ENCODE results near the gene RAB28.

The RAB28 gene

DNA sequence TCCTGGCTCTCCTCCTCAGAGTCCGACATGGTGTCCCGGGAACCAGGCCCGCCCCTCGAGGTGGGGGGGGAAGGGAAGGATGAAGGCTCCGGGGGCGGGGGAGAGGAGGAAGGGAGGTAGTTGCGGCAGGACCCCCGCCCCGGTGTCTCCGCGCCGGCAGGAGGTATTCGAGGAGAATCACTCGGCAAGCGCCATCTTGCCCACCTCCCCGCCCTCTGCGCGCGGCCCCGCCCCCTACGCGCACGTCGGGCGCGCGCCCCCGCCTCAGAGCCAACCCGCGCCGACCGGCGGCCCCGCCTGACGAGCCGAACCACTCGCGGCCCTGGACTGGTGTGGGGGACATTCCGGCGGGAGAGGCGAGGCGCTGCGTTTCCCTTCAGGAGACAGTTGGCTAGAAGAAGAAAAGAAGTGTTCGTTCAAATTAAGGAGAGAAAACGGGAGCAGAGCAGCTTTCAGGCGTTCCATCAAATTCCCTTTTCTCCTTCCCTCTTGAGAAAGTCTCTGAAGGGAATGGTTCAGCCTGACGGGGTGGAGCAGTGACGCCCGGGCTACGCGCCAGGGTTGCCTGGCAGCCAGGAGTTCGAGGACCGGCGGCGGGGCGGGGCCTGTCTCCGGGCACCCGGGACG lies at the start of gene RAB28:
RAB28 (minus strand) TSS at position 219 of the 627 bp plus-strand sequence.
- DNase-seq (ENCODE audit: low spot score), result peak; percentile 92

DNA sequence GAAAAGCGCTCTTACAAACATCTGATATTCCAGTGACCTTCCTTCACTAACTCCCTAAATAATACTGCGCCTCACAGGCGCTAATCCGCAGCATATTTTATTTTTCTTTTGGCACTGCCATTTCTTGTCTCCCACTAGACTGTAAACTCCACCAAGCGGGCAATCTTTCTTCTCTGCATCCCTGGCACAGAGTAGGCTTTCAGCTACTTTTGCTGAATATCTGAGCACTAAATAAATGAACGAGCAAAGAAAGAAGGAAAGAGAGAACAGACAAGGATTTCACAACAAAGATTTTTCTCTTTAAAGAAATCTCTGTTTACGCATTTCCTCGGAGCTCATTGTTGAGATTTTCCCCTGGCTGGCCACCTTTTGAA lies 47.5 kb upstream of the RAB28 start:
- DNase-seq (ENCODE audit: low spot score), result no peak

DNA sequence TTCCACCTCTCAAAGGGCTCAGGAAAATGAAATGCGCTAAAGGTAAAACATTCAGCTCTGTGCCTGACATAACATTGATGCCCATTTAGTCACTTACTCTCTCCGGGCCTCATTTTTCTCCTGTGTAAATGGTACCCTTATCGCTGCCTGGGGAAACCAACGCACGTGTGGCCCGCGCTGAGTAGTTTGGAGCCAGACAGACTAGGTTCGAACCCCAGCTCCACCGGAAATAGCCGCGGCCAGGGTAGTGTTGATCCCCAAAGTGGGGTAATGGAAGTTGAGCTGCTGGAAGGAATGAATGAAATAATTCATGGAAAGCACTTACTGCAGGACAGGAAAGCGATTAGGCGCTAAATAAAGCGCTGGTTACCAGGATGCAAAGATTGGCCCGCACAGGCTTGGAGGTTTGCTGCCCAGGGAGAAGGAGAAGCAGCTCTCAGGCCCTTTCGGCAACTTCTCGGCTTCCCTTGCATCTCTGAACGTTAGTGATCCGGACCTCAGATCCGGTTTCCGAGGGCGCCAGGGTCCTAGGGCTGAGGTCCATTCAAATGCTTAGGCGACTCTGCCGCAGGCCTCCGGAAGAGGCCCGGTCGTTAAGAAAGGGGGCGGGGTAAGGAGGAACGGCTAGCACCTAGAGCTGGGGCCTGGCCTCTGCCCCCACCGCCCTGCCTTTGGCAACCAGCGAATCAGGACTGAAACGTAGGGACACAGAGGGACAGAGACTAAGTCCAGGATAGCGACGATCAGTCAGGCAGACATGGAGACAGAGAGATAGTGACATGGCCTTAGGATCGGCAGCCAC lies 46.9 kb upstream of the RAB28 start:
- DNase-seq (ENCODE audit: low spot score), result no peak

DNA sequence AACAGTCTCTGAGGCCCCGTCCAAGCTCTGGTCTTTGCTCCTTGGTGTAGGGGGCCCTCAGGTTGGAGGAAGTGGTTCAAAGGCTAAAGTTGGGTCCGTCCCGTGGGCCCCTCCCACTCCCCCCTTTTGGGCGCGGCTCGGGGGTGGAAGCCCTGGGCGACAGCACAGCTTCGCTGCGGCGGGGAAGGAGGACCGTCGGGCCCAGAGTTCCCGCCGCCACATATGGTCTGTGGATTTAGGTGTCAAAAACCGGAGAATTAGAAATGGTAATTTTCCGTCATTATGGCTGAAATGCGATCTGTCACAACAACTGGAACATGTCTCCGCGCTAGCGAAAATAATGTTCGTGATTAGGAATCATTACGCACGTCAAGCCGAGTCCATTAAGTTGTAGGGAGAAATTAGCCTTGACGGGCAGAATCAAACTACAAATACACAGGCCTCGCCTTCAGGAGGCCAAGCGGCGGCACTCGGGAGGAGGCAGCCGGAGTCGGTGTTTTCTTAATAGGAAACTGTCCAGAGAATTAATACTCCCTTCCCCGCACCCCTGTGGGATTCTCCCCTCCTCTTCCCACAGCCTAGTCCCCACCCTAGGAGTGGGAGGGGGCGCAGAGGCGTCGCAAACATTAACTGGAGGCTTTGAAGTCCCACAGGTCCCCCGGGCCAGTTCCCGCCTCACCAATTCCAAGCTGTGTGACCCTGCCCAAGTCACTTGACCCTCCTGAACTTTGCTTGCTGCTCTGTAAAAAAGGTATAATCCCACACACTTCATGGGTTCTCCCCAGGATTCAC lies 45.2 kb upstream of the RAB28 start:
- no peak for DNase-seq (ENCODE audit: low spot score)

DNA sequence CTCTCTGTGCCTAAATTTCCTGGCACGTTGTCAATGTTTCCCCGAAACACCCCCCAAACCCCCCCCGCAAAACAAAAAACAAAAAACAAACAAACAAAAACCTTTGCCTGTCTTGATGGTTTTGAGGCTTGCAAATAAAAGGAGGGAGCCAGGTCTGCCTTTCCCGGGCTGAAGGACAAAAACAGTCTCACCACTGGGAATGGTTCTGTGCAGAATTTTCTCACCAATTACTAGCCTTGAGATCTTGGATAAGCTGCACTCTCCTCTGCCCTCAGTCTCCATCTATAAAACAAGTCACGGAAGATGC lies 44.6 kb upstream of the RAB28 start:
- DNase-seq (ENCODE audit: low spot score), result no peak

DNA sequence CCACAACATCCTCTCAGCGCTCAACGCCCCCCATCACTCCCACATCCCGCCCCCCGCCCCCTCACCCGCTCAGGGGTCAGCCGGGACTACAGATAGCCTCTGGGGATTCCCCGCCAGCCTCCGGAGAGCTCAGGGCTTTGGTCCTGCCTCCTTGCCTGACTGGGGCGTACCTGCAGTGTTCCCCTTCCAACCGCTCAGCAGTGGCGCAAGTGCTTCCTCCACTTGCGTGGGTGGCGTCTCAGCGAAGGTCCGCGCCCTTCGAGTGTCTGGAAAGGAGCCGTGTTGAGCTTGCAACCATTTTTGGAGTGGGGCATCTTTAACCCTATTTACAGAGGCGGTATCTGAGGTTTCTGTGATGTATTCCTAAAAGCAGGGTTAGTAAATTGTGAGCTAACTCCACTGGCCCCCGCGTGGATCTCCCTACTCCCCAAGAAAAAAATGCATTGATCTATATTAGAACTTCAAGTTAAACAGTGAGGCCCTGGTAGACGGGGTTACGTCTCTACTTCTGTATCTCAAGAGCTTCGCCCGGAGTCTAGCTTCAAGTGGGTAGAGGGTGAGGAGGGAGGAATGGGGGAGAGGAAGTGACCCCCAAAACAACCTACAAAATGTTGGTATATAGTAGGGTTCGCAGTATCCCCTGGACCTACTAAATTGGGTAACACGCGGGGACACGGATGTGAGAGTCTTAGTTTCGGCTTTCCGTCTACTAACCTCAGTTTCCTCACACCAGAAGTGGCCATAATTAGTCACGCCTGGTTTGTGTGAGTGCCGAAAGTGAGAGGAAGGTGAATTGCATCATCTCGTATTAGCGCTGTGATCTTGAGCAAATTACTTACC lies 44.1 kb upstream of the RAB28 start:
- DNase-seq (ENCODE audit: low spot score), result no peak

DNA sequence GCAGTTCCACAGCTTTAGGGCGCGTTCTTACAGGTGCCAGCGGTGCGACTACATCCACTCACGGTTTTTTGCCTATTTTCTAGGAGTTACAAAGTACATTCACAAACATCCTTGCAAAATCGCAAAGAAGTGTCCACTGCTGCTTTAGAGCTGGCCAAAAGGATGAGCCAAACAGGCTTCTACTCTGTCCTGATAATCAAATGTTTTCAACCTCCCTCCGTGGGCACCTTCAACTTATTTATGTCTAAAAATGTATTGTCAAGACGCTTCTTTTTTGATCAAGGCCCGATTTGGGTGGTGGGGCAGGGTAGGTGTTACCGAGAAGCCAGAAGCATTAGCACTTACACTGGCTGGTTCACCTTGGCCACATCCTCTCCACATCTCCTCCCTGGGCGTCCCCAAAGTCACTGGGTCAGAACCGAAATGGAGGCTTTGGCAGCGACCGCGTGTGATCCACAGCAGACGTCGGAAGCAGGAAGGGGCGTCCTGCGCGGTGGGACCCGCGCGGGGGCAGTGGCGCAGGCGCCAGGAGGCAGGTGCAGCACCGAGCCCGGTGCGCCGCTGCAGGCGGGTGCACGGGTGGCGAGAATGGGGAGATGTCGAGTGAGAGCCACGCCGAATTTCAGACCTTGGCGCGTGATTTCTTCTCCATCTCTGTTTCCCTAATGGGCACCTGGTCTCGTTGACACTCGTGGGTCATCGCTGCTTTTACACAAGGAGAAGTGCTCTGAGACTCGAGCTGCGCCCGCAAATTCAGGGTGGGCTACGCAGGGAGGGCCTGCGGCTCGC lies 43.2 kb upstream of the RAB28 start:
- DNase-seq (ENCODE audit: low spot score), result no peak

DNA sequence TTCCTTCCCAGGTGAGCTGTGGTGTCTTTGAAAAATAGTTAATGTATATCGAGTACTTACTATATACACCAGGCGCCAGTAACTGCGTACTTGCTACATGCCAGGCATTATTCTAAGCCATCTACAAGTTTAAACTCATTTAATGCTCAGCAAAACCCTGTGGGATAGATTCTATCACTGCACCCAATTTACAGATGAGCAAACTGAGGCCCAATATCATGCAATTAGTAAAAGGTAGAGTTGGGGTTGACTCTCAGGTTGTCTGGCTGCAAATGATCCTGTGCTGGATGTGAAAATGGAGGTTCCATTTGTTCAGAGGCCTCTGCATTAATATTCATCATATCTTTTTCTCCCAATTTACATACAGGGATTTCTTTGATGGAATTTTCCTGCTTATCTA lies 42.5 kb upstream of the RAB28 start:
- no peak for DNase-seq (ENCODE audit: low spot score)

DNA sequence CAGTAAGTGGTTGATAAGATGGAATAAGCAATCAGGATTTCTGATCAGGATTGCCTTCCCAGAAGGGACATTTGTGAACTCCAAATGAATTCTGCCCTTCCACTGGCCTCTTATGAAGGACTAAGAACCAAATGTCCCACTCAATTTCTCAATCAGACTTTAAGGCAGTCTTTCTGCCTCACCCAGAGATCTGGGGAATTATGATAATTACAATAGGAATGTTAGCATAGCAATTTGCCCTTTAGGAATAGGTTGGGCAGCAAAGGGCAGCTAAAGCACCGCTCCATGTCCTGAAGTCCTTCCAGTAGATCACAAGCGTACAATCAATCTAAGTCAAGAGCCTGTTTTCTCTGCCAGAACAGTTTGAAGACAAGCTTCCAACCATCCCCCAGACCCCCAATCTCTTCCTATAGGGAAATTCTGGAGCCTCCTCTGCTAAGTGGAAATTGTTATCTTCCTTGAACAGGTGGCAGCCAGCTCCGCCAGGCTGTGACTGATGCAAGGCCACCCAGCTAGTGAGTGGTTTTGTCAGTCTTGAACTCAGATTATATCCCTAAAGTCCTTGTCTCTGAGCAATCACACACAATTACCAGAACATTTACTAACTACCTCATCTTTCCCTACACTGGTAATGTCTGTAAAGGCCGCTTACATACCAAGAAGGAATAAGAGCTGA lies 41.6 kb upstream of the RAB28 start:
- no peak for DNase-seq (ENCODE audit: low spot score)

DNA sequence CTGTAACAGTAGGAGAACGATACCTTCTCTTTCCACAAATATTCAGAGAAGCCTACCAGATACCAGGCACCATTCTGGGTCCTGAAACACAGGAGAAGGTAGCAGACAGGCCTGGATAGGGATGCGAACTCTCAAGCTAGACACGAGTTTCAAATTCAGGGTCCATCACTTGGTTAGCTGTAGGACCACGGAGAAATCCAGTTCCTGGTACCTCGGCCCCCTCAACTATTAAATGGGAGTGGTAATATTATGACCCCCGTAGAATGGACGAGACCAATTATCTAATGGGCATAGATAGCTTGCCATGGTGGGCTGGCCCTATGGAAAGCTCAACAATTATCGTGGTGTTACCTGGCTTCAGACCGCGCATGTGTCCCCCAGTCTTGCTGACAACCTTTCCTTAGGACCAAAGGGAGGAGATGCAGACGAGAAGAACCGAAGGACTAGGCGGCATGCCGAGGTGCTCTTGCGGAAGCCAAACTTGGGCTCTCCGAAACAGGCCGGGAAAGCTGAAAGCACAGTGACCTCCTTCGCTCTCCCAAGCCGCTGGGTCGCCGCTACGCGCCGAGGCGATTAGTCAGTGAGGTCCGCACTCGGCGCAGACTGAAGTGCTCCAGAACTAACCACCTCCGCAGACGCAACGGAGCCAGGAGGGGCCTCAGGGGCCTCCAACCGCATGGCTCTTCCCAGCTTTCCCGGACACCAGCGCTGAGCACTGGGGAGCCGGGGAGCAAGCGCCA lies 40.5 kb upstream of the RAB28 start:
- no peak for DNase-seq (ENCODE audit: low spot score)

DNA sequence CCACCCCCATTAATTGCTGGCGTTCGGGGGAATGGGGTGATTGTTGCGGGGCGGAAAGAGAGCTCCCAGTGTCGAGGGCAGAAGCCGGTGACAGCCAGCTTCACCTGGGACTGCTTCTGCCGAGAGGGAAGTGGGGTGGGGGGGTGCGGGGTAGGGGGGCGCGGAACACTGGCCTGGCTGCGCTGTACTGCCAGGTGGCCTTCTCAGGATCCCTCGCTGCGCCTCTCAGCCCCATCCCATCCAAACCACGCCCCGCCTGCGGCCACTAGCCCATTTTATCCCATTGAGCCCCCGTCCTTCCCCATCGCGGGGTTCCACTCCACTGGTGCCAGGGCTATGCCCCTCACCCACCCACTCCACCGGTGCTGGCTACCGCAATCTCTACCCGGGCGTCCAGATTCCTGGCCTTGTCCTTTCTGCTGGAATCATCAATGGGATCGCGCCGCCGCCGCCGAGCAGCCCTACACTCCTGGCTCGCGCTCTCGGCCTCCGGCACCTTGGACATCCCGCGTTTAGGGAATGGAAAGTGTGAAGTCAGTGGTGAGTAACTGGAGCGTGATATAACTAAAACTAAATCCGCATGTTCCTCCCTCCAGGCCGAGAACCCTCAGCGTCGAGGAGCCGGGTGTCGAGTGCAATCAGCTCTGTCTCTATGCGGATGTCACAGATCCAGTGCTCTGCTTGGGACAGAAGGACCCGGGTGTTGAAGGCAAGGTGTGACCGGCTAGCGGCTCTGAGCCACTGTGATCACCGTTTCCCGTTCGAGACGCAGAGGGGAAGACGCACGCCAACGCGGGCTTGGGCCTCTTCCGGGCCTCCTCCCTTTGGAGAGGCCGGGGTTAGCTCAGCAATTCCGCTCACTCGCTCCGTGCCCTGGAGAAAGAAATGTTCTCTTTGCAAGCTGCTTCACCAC lies 39.7 kb upstream of the RAB28 start:
- no peak for DNase-seq (ENCODE audit: low spot score)

DNA sequence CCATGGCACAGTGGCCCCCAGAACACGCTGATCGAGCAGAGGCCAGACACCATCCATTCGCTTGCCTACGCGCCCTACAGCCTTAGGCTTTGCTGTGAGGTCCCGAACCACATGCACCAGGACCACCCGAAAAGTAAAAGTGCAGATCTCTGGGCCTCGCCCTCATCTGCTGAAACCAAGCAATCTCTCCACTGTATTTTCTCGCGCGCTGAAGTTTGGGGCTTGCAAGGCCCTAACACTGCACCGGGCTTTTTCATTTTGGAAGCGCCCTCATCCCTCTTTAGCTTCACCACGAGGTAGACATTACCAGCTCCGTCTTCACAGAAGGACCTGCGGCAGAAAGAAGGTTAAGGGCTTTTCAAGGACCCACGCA lies 39.0 kb upstream of the RAB28 start:
- DNase-seq (ENCODE audit: low spot score), result no peak

DNA sequence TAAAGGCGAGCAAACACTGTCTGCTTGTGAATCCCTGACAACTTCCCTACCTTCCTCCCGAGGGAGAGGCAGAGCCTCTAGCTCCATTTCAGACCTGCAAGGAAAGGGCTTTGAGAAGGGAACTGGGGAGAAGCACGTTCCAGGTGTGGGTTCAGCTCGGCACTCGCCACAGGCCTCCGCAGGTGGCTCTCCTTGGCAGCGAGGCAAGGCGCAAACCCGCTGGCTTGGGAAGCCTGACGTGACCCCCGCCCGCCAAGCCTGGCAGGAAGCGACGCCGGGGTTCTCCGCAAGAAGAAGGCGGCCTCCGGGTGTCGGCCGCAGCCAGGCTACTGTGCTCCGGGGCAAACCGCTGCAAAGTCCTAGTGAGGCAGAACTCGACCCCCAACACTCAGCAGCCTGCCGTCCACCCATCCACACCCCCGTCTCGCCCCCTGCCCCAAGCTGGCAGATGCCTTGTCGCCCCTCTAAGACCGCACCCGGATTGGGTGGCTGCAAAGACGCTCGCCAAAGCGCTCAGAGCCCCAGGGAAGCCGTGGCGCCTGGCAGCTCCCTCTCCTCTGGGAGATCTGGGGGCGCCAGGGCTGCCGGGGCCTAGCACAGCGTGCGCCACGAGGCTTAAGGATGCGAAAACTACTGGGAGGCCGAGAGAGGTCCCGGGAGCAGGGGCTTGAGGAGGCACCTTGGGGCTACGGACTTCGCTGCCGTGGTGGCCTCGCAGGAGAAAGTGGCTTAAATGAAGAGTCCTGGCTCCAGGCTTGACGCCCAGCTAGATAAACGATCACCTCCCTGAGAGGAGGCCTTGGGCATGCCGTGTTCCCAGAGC lies 38.4 kb upstream of the RAB28 start:
- no peak for DNase-seq (ENCODE audit: low spot score)

DNA sequence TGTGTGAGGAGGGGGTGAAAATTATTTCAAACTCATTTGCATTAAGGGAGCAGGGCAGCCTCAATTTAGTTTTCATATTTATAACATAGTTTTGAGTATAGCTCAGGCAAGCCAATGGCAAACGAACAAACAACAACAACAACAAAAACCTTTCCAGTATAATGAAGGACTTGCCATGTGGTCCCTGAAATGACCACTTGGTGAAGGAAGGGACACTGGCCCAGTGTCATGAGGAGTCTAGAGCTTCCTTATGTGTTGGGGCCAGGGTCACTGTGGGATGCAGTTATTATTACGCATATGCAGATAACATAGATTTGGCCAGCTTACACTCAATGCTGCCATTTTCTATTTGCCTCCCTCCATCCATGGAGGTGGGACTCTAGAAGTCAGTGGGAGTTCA lies 36.9 kb upstream of the RAB28 start:
- no peak for DNase-seq (ENCODE audit: low spot score)

DNA sequence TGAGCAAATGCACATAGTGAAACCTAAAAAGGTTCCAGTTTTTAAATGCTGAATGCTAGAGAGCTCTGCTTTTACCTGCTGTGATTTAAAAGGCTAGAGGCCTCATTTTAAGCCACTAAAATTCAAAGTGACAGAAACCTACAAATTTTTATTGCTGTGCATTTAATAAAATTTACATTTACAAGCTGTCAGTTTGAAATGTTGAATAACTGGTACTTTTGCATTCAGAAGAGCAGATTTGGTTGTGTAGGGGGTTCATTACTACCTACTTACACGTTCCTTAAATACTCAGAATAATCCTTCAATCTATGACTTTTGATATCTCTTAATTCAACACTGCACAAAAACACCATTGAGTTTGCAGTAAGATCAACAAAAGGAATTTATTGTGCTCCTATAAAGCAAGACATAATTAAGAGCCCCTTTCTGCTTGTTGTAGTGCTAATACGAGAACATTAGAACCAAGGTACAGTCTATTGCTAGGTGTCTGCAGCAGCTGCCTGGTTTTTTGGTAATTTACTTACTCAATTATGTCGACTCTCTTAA lies 32.2 kb upstream of the RAB28 start:
- DNase-seq (ENCODE audit: low spot score), result no peak

DNA sequence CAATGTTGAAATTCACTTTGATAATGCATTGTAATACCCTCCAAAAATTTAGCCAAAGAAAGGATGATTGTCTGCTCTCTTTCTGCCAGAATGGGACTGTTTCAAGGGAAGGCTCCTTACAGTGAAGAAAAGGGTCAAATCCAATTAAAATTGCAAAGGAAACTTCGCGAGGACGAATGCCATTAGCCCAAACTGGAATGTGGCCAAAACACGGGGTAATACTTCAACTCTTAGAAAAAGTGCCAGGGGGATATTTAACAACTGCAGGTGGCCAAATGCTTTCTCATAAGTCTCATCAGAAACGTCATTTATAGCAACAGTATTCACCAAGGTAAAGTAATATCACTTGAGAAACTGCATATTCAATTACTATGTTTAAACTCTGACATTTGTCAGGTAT lies 31.1 kb upstream of the RAB28 start:
- no peak for DNase-seq (ENCODE audit: low spot score)

DNA sequence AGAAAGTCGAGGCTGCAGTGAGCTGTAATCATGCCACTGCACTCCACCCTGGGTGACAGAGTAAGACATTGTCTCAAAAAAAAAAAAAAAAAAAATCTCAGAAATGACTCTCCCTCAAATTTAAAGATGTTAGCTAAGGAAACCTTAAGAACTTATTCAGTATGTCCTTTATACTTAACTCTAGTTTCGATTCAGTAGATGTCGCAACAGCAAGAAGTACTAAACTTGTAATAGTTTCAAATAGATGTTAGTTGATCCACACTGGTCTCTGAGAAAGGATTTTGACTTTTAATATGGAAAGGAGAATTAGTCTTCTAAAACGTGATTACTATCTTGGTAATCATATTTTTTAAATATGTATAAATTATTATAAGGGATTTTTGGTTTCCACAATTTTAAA lies 30.6 kb upstream of the RAB28 start:
- no peak for DNase-seq (ENCODE audit: low spot score)

DNA sequence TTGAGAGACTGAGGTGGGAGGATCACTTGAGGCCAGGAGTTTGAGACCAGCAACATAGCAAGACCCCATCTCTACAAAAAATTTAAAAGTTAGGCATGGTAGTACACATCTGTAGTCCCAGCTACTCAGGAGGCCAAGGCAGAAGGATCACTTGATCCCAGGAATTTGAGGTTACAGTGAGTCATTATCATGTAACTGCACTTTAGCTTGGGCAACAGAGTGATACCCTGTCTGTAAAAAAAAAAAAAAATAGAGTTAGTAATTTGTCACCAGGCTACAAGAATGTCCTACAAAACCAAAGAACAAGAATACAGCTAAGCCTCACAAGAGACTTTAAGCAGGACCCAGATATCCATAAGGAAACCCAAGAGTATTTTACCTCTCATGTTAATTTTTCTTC lies 27.0 kb upstream of the RAB28 start:
- no peak for DNase-seq (ENCODE audit: low spot score)

All from CD4-positive, alpha-beta T cell treated with Interleukin-15 for 4 hours (primary cell).